ENCODE results near the gene INO80E.

INO80E gene

GRCh38 chr16:29975811-29976511, 20.1 kb upstream of the INO80E start:
- DNase-seq = no peak

GRCh38 chr16:29977063-29977825, 18.8 kb upstream of the INO80E start:
- DNase-seq = no peak

- DNase-seq = no peak
Observed at GRCh38 chr16:29978081-29978480, 18.0 kb upstream of the INO80E start.

- DNase-seq = no peak
Observed at GRCh38 chr16:29978564-29979270, 17.3 kb upstream of the INO80E start.

GRCh38 chr16:29982560-29983419, 13.3 kb upstream of the INO80E start:
- DNase-seq = no peak

GRCh38 chr16:29983420-29984136, 12.5 kb upstream of the INO80E start:
- DNase-seq = no peak

- DNase-seq = no peak
Observed at GRCh38 chr16:29984137-29984763, 11.8 kb upstream of the INO80E start.

- no peak for DNase-seq
Observed at GRCh38 chr16:29984764-29985147, 11.3 kb upstream of the INO80E start.

- no peak for DNase-seq
Observed at GRCh38 chr16:29985271-29985811, 10.7 kb upstream of the INO80E start.

GRCh38 chr16:29986231-29986630, 9.8 kb upstream of the INO80E start:
- no peak for DNase-seq

GRCh38 chr16:29986931-29987330, 9.1 kb upstream of the INO80E start:
- DNase-seq = no peak

GRCh38 chr16:29987371-29988085, 8.5 kb upstream of the INO80E start:
- DNase-seq = no peak

- no peak for DNase-seq
Observed at GRCh38 chr16:29988346-29989075, 7.5 kb upstream of the INO80E start.

- no peak for DNase-seq
Observed at GRCh38 chr16:29989111-29989858, 6.8 kb upstream of the INO80E start.

GRCh38 chr16:29990034-29990433, 6.0 kb upstream of the INO80E start:
- no peak for DNase-seq

GRCh38 chr16:29990883-29991570, 5.0 kb upstream of the INO80E start:
- no peak for DNase-seq

- DNase-seq = no peak
Observed at GRCh38 chr16:29991571-29991904, 4.5 kb upstream of the INO80E start.

GRCh38 chr16:29992344-29992967, 3.6 kb upstream of the INO80E start:
- DNase-seq = no peak
